ENCODE measurements around the gene ADAMTS17.

DNA sequence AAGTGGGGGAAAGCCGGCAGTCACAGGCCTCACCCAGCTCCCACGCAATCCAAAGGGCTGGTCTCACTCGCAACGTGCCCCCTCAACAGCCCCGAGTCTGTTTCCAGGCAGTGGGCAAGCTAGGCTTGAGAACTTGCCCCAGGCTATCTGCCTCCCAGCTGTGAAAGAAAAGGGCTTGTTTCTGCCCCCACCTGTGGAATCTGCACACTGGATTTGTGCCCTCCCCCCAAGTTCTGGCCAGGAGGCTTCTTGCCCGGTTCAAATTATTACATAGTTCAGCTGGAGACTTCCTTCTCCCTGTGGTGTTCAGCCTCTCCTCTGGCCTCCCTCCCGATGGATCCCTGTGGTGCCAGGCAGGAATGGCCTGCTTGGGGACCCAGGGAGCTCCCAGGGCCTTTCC is 324.6 kb downstream of the ADAMTS17 start:
- TF ChIP-seq, protein P1, sequence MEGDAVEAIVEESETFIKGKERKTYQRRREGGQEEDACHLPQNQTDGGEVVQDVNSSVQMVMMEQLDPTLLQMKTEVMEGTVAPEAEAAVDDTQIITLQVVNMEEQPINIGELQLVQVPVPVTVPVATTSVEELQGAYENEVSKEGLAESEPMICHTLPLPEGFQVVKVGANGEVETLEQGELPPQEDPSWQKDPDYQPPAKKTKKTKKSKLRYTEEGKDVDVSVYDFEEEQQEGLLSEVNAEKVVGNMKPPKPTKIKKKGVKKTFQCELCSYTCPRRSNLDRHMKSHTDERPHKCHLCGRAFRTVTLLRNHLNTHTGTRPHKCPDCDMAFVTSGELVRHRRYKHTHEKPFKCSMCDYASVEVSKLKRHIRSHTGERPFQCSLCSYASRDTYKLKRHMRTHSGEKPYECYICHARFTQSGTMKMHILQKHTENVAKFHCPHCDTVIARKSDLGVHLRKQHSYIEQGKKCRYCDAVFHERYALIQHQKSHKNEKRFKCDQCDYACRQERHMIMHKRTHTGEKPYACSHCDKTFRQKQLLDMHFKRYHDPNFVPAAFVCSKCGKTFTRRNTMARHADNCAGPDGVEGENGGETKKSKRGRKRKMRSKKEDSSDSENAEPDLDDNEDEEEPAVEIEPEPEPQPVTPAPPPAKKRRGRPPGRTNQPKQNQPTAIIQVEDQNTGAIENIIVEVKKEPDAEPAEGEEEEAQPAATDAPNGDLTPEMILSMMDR (conservative IDR thresholded peaks at IDR 0.05), result no peak
- TF ChIP-seq ZFX (IDR thresholded peaks at IDR 0.05), result no peak
